ENCODE results near the gene DUSP2. TPM values are rescaled to one million over a fixed set of nuclear protein-coding genes. Genes with fewer than 3 reads are reported as not detected.

The DUSP2 gene
- total and polyA plus RNA-seq, 10 of the 15 experiments (the other 5 are each of a cell fraction or from before 2014, with no cell fraction given): 9.7 to 212 (median 57.2) TPM

- TF ChIP-seq PKNOX1 (IDR thresholded peaks at IDR 0.05): no peak
- TF ChIP-seq ZBED1 (IDR thresholded peaks at IDR 0.05; ENCODE audit: borderline replicate concordance): 0 out of 2 replicates have a peak, but pooled peaks have one; percentile 73
- TF ChIP-seq TARDBP (IDR thresholded peaks at IDR 0.05; ENCODE audit: borderline replicate concordance): peak; percentile 83
- no peak for TF ChIP-seq STAT3 (IDR thresholded peaks at IDR 0.05; ENCODE audit: low read depth, low read length)
- TF ChIP-seq POLR2AphosphoS5 (IDR thresholded peaks at IDR 0.05; ENCODE audit: low read length): peak; percentile 24; the same call in 1 of the 2 replicates
- TF ChIP-seq BACH1 (IDR thresholded peaks at IDR 0.05; ENCODE audit: borderline replicate concordance): peak; percentile 53
- no peak for TF ChIP-seq ZBTB40 (IDR thresholded peaks at IDR 0.05; ENCODE audit: borderline replicate concordance)
- no peak for TF ChIP-seq ATF7 (IDR thresholded peaks at IDR 0.05; ENCODE audit: low read depth)
- no peak for TF ChIP-seq EGR1 (IDR thresholded peaks at IDR 0.05; ENCODE audit: borderline replicate concordance in 1 of 2, low read depth in 2 of 2, low read length in 2 of 2)
- TF ChIP-seq POLR2AphosphoS2 (IDR thresholded peaks at IDR 0.05; ENCODE audit: low read depth, low read length): peak; percentile 89; the same call in 1 of the 2 replicates
- no peak for TF ChIP-seq HDGF (IDR thresholded peaks at IDR 0.05)
- no peak for TF ChIP-seq SREBF1 (IDR thresholded peaks at IDR 0.05; ENCODE audit: low read length)
- TF ChIP-seq NKRF (conservative IDR thresholded peaks at IDR 0.05): 0 out of 2 replicates have a peak, but pooled peaks have one; percentile 20
- 0 out of 2 replicates have a peak, but pooled peaks have one; percentile 7 for TF ChIP-seq TCF3 (IDR thresholded peaks at IDR 0.05; ENCODE audit: borderline replicate concordance, insufficient read depth, low read depth, low read length)
- TF ChIP-seq SREBF2 (IDR thresholded peaks at IDR 0.05; ENCODE audit: low read length): no peak
- peak; percentile 78; the same call in 1 of the 2 replicates for TF ChIP-seq WRNIP1 (IDR thresholded peaks at IDR 0.05; ENCODE audit: borderline replicate concordance, low read depth, low read length)
Observed at GRCh38 chr2:96143848-96144480, 1.3 kb downstream of the DUSP2 start (continued).

Data from GM12878 (cell line).